Adrenal gland (tissue), 12 donors: ENCODE results near the gene IKZF3. TPM values are rescaled to one million over a fixed set of nuclear protein-coding genes. Genes with fewer than 3 reads are reported as not detected.

Source experiments
- DNase-seq, 7 donors: peaks; one replicate each; pipeline ENCODE4 v3.0.0-alpha.2; 2019 to 2020
- H3K27ac ChIP-seq, 5 donors: fragments of 200-600 bp; sonication (generic) in 4 of 5; 1 replicate in 3 of 5; 2 replicates in 2 of 5; pipeline versions ENCODE4 v1.5.1 to v1.8.0; 2016 to 2020; ENCODE audit warnings: mild to moderate bottlenecking in 1 of 5
- H3K27me3 ChIP-seq: fragments of 200-600 bp; 2 replicates; pipeline ENCODE4 v1.8.0; 2021
- H3K36me3 ChIP-seq, 2 donors: fragments of 200-600 bp; replicated peaks in 1 of 2; 1 replicate in 1 of 2; 2 replicates in 1 of 2; pipeline versions ENCODE4 v1.5.1 to v1.8.0; 2018 to 2022
- H3K4me1 ChIP-seq, 2 donors: fragments of 200-600 bp; replicated peaks in 1 of 2; 1 replicate in 1 of 2; 2 replicates in 1 of 2; pipeline versions ENCODE4 v1.5.1 to v1.8.0; 2018 to 2021
- H3K4me3 ChIP-seq, 4 donors: fragments of 200-600 bp; sonication (generic) in 3 of 4; one replicate each; pipeline ENCODE4 v1.5.1; 2016 to 2018
- H3K9me3 ChIP-seq, 3 donors: fragments of 200-600 bp; sonication (generic) in 1 of 3; replicated peaks in 1 of 3; 1 replicate in 2 of 3; 2 replicates in 1 of 3; pipeline versions ENCODE4 v1.5.1 to v1.8.0; 2016 to 2021
- CTCF ChIP-seq, 6 experiments: fragments of 450-650 bp in 4 of 6; fragments of 200-600 bp in 2 of 6; sonication (generic) in 1 of 6; IDR thresholded peaks; 1 replicate in 5 of 6; 2 replicates in 1 of 6; pipeline versions ENCODE4 v1.5.1 to v1.8.0; 2016 to 2021; ENCODE audit warnings: antibody characterized with exemption in 6 of 6, mild to moderate bottlenecking in 2 of 6, moderate library complexity in 1 of 6
- POLR2A ChIP-seq, 2 donors: fragments of 450-650 bp; IDR thresholded peaks; one replicate each; pipeline ENCODE4 v1.6.1; 2017; ENCODE audit warnings: antibody characterized with exemption in 2 of 2, mild to moderate bottlenecking in 2 of 2, moderate library complexity in 1 of 2
- WGBS, 4 donors: extraction: QIAGEN DNeasy Blood & Tissue Kit in 2 of 4; methylation state at CpG; one replicate each; pipeline versions ENCODE4 v1.1.5 to v1.1.7; 2013 to 2017; 5-methylcytosine and 5-hydroxymethylcytosine counted together
- intact Hi-C, 2 donors: fragments of 100-400 bp; cut with DNase I; formaldehyde crosslinking; loops; one replicate each; pipeline versions ENCODE4 v1.14.1 to v1.15.0; 2022 to 2023
- polyA plus RNA-seq, 3 donors: library from polyadenylated mRNA; stranded (reverse); fragments of 200-250 nt in 2 of 3; fragments of 350-450 nt in 1 of 3; fragmentation: Illumina TruSeq in 1 of 3; extraction: RNeasy Lipid Tissue Mini Kit (QIAGEN cat#74804) in 1 of 3; gene quantifications; one replicate each; pipeline ENCODE4 v1.2.3, GENCODE V29; 2013 to 2014
- total RNA-seq, 9 donors: library from RNA; depleted of rRNA in 4 of 9; stranded (reverse); fragments of >200 nt in 4 of 9; fragments of 120-200 nt in 1 of 9; fragmentation: NEBNext Ultra II Directional in 1 of 9; extraction: Animal tissue kit (Norgen Biotek cat#: 25700) in 1 of 9; gene quantifications; one replicate each; pipeline versions ENCODE4 v1.1.0 to v1.2.4, GENCODE V29; 2013 to 2023
- donor health status: healthy with polysubstance abuse.
- donor health status: Bipolar disorder and iron deficiency.
- donor health status: DM: yes; HTN: yes; CAD: no.
- donor health status: DM: no; HTN: no; CAD: no.
- donor health status: DM: no; HTN: no; CAD: no.
- donor health status: DM: yes; HTN: yes; CAD: no.

The IKZF3 gene
- total and polyA plus RNA-seq, 12 donors, result 0.06 to 3.6 (median 0.86) TPM

DNA sequence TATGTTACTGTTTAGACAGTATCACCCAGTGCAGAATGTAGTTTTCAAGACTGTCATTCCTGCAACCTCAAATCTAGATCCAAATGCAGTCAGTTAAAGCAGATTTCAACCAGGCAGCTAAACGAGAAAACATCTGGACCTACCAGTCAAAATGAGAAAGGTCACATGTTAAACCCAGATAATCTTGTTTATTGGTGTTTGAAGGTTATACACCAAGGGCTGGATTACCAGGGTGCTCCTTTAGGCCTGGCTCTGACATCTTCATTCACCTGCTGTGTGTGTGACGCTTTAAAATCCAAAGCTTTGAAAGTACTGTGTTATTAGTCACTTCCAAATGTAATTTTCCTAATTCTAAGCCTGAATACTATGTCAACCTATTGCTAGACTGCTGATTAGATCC is 54.9 kb downstream of the IKZF3 start:
- no peaks in the 10 kb centered on the region for H3K4me1 ChIP-seq
- intact Hi-C loops, result no loop called here
- H3K4me3 ChIP-seq, result no peak overlapping the region
- H3K36me3 ChIP-seq, result no peaks in the 10 kb centered on the region
- peaks cover 6% of the 10 kb centered on the region for H3K27me3 ChIP-seq
- 60 to 71% (median 66%) methylated on average over 2 of the region's 2 CpGs for WGBS, 4 donors
- no peaks in the 10 kb centered on the region for H3K9me3 ChIP-seq
- H3K27ac ChIP-seq, result no peak overlapping the region
- TF ChIP-seq CTCF (IDR thresholded peaks at IDR 0.05) (no peak), POLR2A (IDR thresholded peaks at IDR 0.05) (no peak)
- DNase-seq, result no peak

- Histone ChIP-seq H3K4me3 (no peak overlapping the region), H3K4me1 (no peaks in the 10 kb centered on the region), H3K9me3 (no peaks in the 10 kb centered on the region), H3K27ac (no peak overlapping the region), H3K36me3 (no peaks in the 10 kb centered on the region), H3K27me3 (peaks cover 6% of the 10 kb centered on the region)
- no peak for TF ChIP-seq POLR2A (IDR thresholded peaks at IDR 0.05)
- TF ChIP-seq CTCF (IDR thresholded peaks at IDR 0.05), result no peak
- WGBS, 4 donors, result 68 to 80% (median 74%) methylated on average over 3 of the region's 3 CpGs
- DNase-seq, result no peak
- intact Hi-C loops, result no loop called here
These were observed 55.6 kb downstream of the IKZF3 start for GRCh38 chr17:39808409-39808997.

DNA sequence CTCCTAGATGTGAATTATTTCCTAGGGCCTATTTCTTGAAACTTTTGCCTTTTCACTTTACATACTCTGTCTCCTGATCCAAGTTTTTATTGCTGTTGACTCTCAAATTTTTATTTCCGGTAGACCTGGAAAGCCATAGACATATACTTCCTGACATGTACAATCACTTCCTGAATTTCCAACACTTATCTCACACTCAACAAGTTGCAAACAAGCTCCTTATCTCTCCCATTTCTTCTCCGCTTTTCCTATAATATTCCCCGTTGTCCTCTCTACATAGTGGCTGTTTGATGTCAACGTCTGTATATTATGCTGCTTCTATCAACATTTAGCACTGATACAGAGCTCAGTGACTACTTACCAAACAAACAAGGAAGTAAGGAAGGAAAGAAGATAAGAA is 59.3 kb downstream of the IKZF3 start:
- peaks cover 10% of the 10 kb centered on the region for H3K27me3 ChIP-seq
- no peak overlapping the region for H3K27ac ChIP-seq
- H3K4me1 ChIP-seq, result no peaks in the 10 kb centered on the region
- WGBS, 4 donors, result 53 to 63% (median 58%) methylated on average over 4 of the region's 4 CpGs
- no peaks in the 10 kb centered on the region for H3K9me3 ChIP-seq
- no peaks in the 10 kb centered on the region for H3K36me3 ChIP-seq
- no peak for DNase-seq
- intact Hi-C loops, result no loop called here
- TF ChIP-seq POLR2A (IDR thresholded peaks at IDR 0.05) (no peak), CTCF (IDR thresholded peaks at IDR 0.05) (no peak)
- no peak overlapping the region for H3K4me3 ChIP-seq

- intact Hi-C loops, result no loop called here
- Histone ChIP-seq H3K9me3 (no peaks in the 10 kb centered on the region), H3K4me1 (no peaks in the 10 kb centered on the region), H3K27me3 (peaks cover 10% of the 10 kb centered on the region), H3K27ac (no peak overlapping the region), H3K4me3 (no peak overlapping the region), H3K36me3 (no peaks in the 10 kb centered on the region)
- 65 to 76% (median 70%) methylated on average over 4 of the region's 4 CpGs for WGBS, 4 donors
- TF ChIP-seq CTCF (IDR thresholded peaks at IDR 0.05), result no peak
- TF ChIP-seq POLR2A (IDR thresholded peaks at IDR 0.05), result no peak
- no peak for DNase-seq
These were observed 63.1 kb downstream of the IKZF3 start for GRCh38 chr17:39801055-39801454.
